H1 (cell line): Measurements from ENCODE around the gene VMO1. TPM values are rescaled to one million over a fixed set of nuclear protein-coding genes. Genes with fewer than 3 reads are reported as not detected.

Source experiments
- CTCF ChIA-PET: fragments of 300-600 bp; sonication (Branson Sonifier 250); formaldehyde crosslinking; loops from one replicate; lab custom pipeline; 2021; ENCODE audit not compliant: partially characterized antibody; lab: Charles Lee
- POLR2A ChIA-PET: fragments of 300-600 bp; sonication (Branson Sonifier 250); formaldehyde crosslinking; loops from one replicate; lab custom pipeline; 2021; ENCODE audit warnings: inconsistent platforms; ENCODE audit not compliant: partially characterized antibody; lab: Charles Lee
- DNase-seq, 2 experiments: peaks; one replicate each; pipeline versions ENCODE4 v3.0.0 to v3.0.0-alpha.2; 2010 to 2022; ENCODE audit warnings: low spot score in 2 of 2, low read depth in 1 of 2, mixed read lengths in 1 of 2
- FAIRE-seq: peaks from 2 replicates; lab custom pipeline; 2011; peaks lifted over from hg19 to GRCh38; lab: Jason Lieb, UNC
- H2AFZ ChIP-seq: 2 replicates; pipeline ENCODE4 v1.8.1; 2012; ENCODE audit warnings: low read length, inconsistent platforms
- H2AK5ac ChIP-seq: 2 replicates; pipeline ENCODE4 v1.6.1; 2013; ENCODE audit warnings: low read depth, low read length
- H2BK120ac ChIP-seq: replicated peaks from 2 replicates; pipeline ENCODE3; 2013; ENCODE audit warnings: low read depth, low read length, inconsistent platforms
- H2BK12ac ChIP-seq: 2 replicates; pipeline ENCODE4 v1.6.1; 2013; ENCODE audit warnings: low read depth, low read length
- H2BK15ac ChIP-seq: 2 replicates; pipeline ENCODE4 v1.6.1; 2013; ENCODE audit warnings: low read length
- H2BK20ac ChIP-seq: 2 replicates; pipeline ENCODE4 v1.6.1; 2013; ENCODE audit warnings: low read length
- H2BK5ac ChIP-seq: 2 replicates; pipeline ENCODE4 v1.6.1; 2013; ENCODE audit warnings: low read depth, low read length
- H3K14ac ChIP-seq: 2 replicates; pipeline ENCODE4 v1.6.1; 2013; ENCODE audit warnings: inconsistent platforms; ENCODE audit not compliant: insufficient read length
- H3K18ac ChIP-seq: 2 replicates; pipeline ENCODE4 v1.6.1; 2013; ENCODE audit warnings: low read length; ENCODE audit errors: extremely low read depth
- H3K23ac ChIP-seq: 2 replicates; pipeline ENCODE4 v1.6.1; 2013; ENCODE audit warnings: inconsistent platforms; ENCODE audit not compliant: insufficient read length
- H3K23me2 ChIP-seq: 2 replicates; pipeline ENCODE4 v1.6.1; 2013; ENCODE audit warnings: low read depth, low read length
- H3K27ac ChIP-seq: 2 replicates; pipeline ENCODE4 v1.6.1; 2011; ENCODE audit warnings: low read depth, low read length, inconsistent platforms
- H3K27me3 ChIP-seq, 4 experiments: replicated peaks in 1 of 4; 1 replicate in 1 of 4; 2 replicates in 3 of 4; pipeline versions ENCODE4 v1.6.1 to v1.8.1; 2011 to 2013; ENCODE audit warnings: low read length in 3 of 4, mild to moderate bottlenecking in 3 of 4, inconsistent platforms in 2 of 4, mixed read lengths in 2 of 4, moderate library complexity in 1 of 4; ENCODE audit not compliant: control insufficient read depth in 3 of 4, insufficient read depth in 3 of 4; ENCODE audit errors: extremely low read depth in 1 of 4
- H3K36me3 ChIP-seq, 4 experiments: 2 replicates each; pipeline versions ENCODE4 v1.6.1 to v1.8.1; 2011 to 2013; ENCODE audit warnings: mild to moderate bottlenecking in 4 of 4, low read length in 3 of 4, moderate library complexity in 2 of 4, control low read depth in 1 of 4, inconsistent platforms in 1 of 4; ENCODE audit not compliant: insufficient read depth in 4 of 4, control insufficient read depth in 2 of 4
- H3K4ac ChIP-seq: replicated peaks from 2 replicates; pipeline ENCODE3; 2013; ENCODE audit warnings: low read length, low read depth, mixed read lengths, inconsistent platforms; ENCODE audit not compliant: insufficient read length
- H3K4me1 ChIP-seq, 4 experiments: replicated peaks in 1 of 4; 1 replicate in 1 of 4; 2 replicates in 3 of 4; pipeline versions ENCODE4 v1.6.1 to v1.8.1; 2011 to 2013; ENCODE audit warnings: low read length in 3 of 4, inconsistent platforms in 2 of 4, mixed read lengths in 1 of 4; ENCODE audit not compliant: insufficient read depth in 4 of 4, control insufficient read depth in 3 of 4
- H3K4me2 ChIP-seq, 2 experiments: 2 replicates each; pipeline versions ENCODE4 v1.6.1 to v1.8.1; 2011 to 2013; ENCODE audit warnings: low read depth in 2 of 2, low read length in 2 of 2, control low read depth in 1 of 2, inconsistent platforms in 1 of 2, mild to moderate bottlenecking in 1 of 2; ENCODE audit not compliant: insufficient read depth in 1 of 2
- H3K4me3 ChIP-seq, 4 experiments: fragments of 200-600, 300-600 bp in 1 of 4; sonication (generic), shearing (Covaris generic), sonication (Bioruptor Twin) in 1 of 4; 2 replicates each; pipeline versions ENCODE4 v1.5.1 to v1.8.1; 2011 to 2016; ENCODE audit warnings: low read length in 4 of 4, low read depth in 3 of 4, control low read depth in 2 of 4, inconsistent platforms in 2 of 4, mild to moderate bottlenecking in 2 of 4, mixed read lengths in 1 of 4, moderate library complexity in 1 of 4; ENCODE audit not compliant: insufficient read depth in 2 of 4; ENCODE audit errors: extremely low read depth in 1 of 4
- H3K56ac ChIP-seq: replicated peaks from 2 replicates; pipeline ENCODE3; 2013; ENCODE audit warnings: low read depth, mild to moderate bottlenecking, mixed read lengths, low read length, inconsistent platforms; ENCODE audit not compliant: insufficient read length
- H3K79me1 ChIP-seq: 2 replicates; pipeline ENCODE4 v1.6.1; 2013; ENCODE audit warnings: low read depth, low read length, control low read depth
- H3K79me2 ChIP-seq, 2 experiments: 2 replicates each; pipeline versions ENCODE4 v1.6.1 to v1.8.1; 2012 to 2013; ENCODE audit warnings: low read length in 2 of 2, mild to moderate bottlenecking in 2 of 2, inconsistent platforms in 1 of 2; ENCODE audit not compliant: insufficient read depth in 2 of 2, control insufficient read depth in 1 of 2
- H3K9ac ChIP-seq, 4 experiments: replicated peaks in 1 of 4; 1 replicate in 1 of 4; 2 replicates in 3 of 4; pipeline versions ENCODE4 v1.6.1 to v1.8.1; 2011 to 2013; ENCODE audit warnings: low read depth in 3 of 4, low read length in 3 of 4, control low read depth in 2 of 4, mild to moderate bottlenecking in 2 of 4, moderate library complexity in 2 of 4, inconsistent platforms in 1 of 4; ENCODE audit errors: extremely low read depth in 1 of 4
- H3K9me3 ChIP-seq, 2 experiments: 2 replicates each; pipeline versions ENCODE4 v1.6.1 to v1.8.1; 2012 to 2013; ENCODE audit warnings: mild to moderate bottlenecking in 2 of 2, moderate library complexity in 2 of 2, control low read depth in 1 of 2, inconsistent platforms in 1 of 2, low read depth in 1 of 2, low read length in 1 of 2, mixed read lengths in 1 of 2; ENCODE audit not compliant: insufficient read depth in 2 of 2
- H4K20me1 ChIP-seq, 2 experiments: replicated peaks in 1 of 2; 2 replicates each; pipeline versions ENCODE3 to v1.8.1; 2011 to 2013; ENCODE audit warnings: inconsistent platforms in 2 of 2, low read length in 2 of 2, mild to moderate bottlenecking in 1 of 2; ENCODE audit not compliant: insufficient read depth in 2 of 2, control insufficient read depth in 1 of 2
- H4K5ac ChIP-seq: 2 replicates; pipeline ENCODE4 v1.6.1; 2013; ENCODE audit warnings: low read length, low read depth, mixed read lengths, inconsistent platforms; ENCODE audit not compliant: insufficient read length
- H4K8ac ChIP-seq: 2 replicates; pipeline ENCODE4 v1.8.0; 2013; ENCODE audit warnings: mild to moderate bottlenecking, moderate library complexity, low read length, inconsistent platforms; ENCODE audit not compliant: insufficient read depth; ENCODE audit errors: extremely low read depth
- H4K91ac ChIP-seq: replicated peaks from 2 replicates; pipeline ENCODE3; 2013; ENCODE audit warnings: low read length, mixed read lengths, inconsistent platforms; ENCODE audit not compliant: insufficient read length
- SP1 ChIP-seq: IDR thresholded peaks from 2 replicates; pipeline ENCODE4 v1.6.1; 2011; ENCODE audit warnings: low read depth, low read length
- WGBS, 2 experiments: shearing (Covaris generic) in 1 of 2; methylation state at CpG; one replicate each; pipeline versions ENCODE4 v1.1.6 to v1.1.7; 2013 to 2015; ENCODE audit warnings: low lambda C conversion rate in 2 of 2, mixed read lengths in 2 of 2, inconsistent platforms in 1 of 2, low coverage in 1 of 2, missing lambda C conversion rate in 1 of 2; ENCODE audit not compliant: insufficient replicate concordance in 2 of 2, insufficient coverage in 1 of 2, insufficient read length in 1 of 2; ENCODE audit errors: extremely low coverage in 1 of 2, missing lambda C conversion rate in 1 of 2; 5-methylcytosine and 5-hydroxymethylcytosine counted together
- polyA plus RNA-seq, 7 experiments: library from polyadenylated mRNA; depleted of rRNA in 3 of 7; stranded (reverse) in 5 of 7; unstranded in 2 of 7; fragments of >200 nt in 5 of 7; fragments of 200-250 nt in 2 of 7; gene quantifications; 1 replicate in 5 of 7; 2 replicates in 1 of 7; 4 replicates in 1 of 7; pipeline versions ENCODE4 v1.2.1 to v1.2.3, GENCODE V29; 2011 to 2013; ENCODE audit warnings: missing spikeins in 2 of 7, mixed read lengths in 2 of 7
- total RNA-seq: library from RNA; stranded (reverse); fragmentation: NEBNext Ultra II Directional; extraction: Animal tissue kit (Norgen Biotek cat#: 25700); gene quantifications from 2 replicates; pipeline ENCODE4 v1.2.1, GENCODE V29; 2021

Gene VMO1
- total and polyA plus RNA-seq, 2 of the 8 experiments (the other 6 are each of a cell fraction or from before 2014, with no cell fraction given): 0.30 TPM; not detected in 1

DNA sequence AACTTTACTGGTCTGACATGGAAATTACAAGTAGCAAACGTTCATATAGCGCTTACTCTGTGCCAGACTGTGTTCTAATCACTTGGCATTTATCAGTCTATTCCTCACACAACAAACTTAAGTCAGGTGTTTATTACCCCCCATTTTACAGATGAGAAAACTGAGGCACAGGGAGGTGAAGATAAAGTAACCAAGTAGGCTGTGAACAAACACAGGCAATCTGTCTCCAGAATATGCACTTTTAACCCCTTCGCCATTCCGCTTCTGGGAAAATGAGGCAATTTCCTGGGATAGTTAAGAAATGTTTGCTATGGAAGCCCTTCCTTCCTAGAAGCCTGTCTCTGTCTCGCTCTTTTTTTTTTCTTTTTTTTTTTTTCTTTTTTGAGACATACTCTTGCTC is 34.2 kb downstream of the VMO1 start:
- no peaks in the 10 kb centered on the region for H3K4me1 ChIP-seq
- TF ChIP-seq SP1: no peak

More for the DNA sequence above, 34.2 kb downstream of the VMO1 start:
- CTCF ChIA-PET: interaction anchor here (0.7 to 1.0 kb wide), 3 partner anchors 31 to 138 kb away, joined by 3 to 5 read pairs (median 4); no protein-coding TSS in a partner anchor
- H4K8ac ChIP-seq: no peak overlapping the region
- no peak overlapping the region for H3K23ac ChIP-seq
- H3K56ac ChIP-seq: no peak overlapping the region
- H3K79me1 ChIP-seq: no peaks in the 10 kb centered on the region
- DNase-seq (no peak), FAIRE-seq (no peak)
- H3K79me2 ChIP-seq: no peaks in the 10 kb centered on the region
- POLR2A ChIA-PET: no interaction called here
- no peak overlapping the region for H2BK12ac ChIP-seq
- no peak overlapping the region for H3K4me3 ChIP-seq
- H2BK5ac ChIP-seq: no peak overlapping the region
- no peak overlapping the region for H2BK15ac ChIP-seq
- H2AK5ac ChIP-seq: no peak overlapping the region
- no peak overlapping the region for H3K4ac ChIP-seq
- no peak overlapping the region for H3K27ac ChIP-seq
- H3K9me3 ChIP-seq: no peaks in the 10 kb centered on the region
- H3K23me2 ChIP-seq: no peaks in the 10 kb centered on the region; the same call in 1 of the 2 replicates
- no peak overlapping the region for H3K4me2 ChIP-seq
- H4K91ac ChIP-seq: no peak overlapping the region
- no peaks in the 10 kb centered on the region for H3K36me3 ChIP-seq
- no peaks in the 10 kb centered on the region for H4K20me1 ChIP-seq
- no peak overlapping the region for H2AFZ ChIP-seq
- no peak overlapping the region for H3K14ac ChIP-seq
- H2BK120ac ChIP-seq: no peak overlapping the region
- no peak overlapping the region for H3K18ac ChIP-seq
- no peak overlapping the region for H3K9ac ChIP-seq
- H2BK20ac ChIP-seq: no peak overlapping the region
- WGBS, 2 experiments: 86% methylated on average over 5 of the region's 5 CpGs; no CpG with 5 or more reads in 1 of the 2 experiments
- H3K27me3 ChIP-seq: no peaks in the 10 kb centered on the region; a peak in 1 of 7 replicates
- no peak overlapping the region for H4K5ac ChIP-seq
